GM06990 (cell line): ENCODE measurements around the gene MLLT1.
A peak's percentile ranks its signal among the peaks of the same experiment; 100 is the strongest.

Source experiments
- DNase-seq: peaks from one replicate; pipeline ENCODE4 v3.0.0-alpha.2; 2011; ENCODE audit not compliant: insufficient read length; ENCODE audit errors: extremely low read depth
- H3K27me3 ChIP-seq: replicated peaks from 2 replicates; pipeline ENCODE4 v1.6.0; 2011; ENCODE audit warnings: low read length; ENCODE audit not compliant: control insufficient read depth, insufficient read depth
- H3K36me3 ChIP-seq: 2 replicates; pipeline ENCODE4 v1.5.1; 2011; ENCODE audit warnings: low read length; ENCODE audit not compliant: control insufficient read depth, insufficient read depth
- H3K4me3 ChIP-seq: replicated peaks from 2 replicates; pipeline ENCODE4 v1.5.1; 2011; ENCODE audit warnings: low read depth, mild to moderate bottlenecking, control low read depth, low read length
- TF ChIP-seq, protein P1 (sequence below): IDR thresholded peaks from 2 replicates; pipeline ENCODE4 v1.5.1; 2011; ENCODE audit warnings: low read length, control low read depth, mild to moderate bottlenecking, inconsistent platforms; ENCODE audit not compliant: insufficient read depth, poor library complexity, severe bottlenecking

The MLLT1 gene

DNA sequence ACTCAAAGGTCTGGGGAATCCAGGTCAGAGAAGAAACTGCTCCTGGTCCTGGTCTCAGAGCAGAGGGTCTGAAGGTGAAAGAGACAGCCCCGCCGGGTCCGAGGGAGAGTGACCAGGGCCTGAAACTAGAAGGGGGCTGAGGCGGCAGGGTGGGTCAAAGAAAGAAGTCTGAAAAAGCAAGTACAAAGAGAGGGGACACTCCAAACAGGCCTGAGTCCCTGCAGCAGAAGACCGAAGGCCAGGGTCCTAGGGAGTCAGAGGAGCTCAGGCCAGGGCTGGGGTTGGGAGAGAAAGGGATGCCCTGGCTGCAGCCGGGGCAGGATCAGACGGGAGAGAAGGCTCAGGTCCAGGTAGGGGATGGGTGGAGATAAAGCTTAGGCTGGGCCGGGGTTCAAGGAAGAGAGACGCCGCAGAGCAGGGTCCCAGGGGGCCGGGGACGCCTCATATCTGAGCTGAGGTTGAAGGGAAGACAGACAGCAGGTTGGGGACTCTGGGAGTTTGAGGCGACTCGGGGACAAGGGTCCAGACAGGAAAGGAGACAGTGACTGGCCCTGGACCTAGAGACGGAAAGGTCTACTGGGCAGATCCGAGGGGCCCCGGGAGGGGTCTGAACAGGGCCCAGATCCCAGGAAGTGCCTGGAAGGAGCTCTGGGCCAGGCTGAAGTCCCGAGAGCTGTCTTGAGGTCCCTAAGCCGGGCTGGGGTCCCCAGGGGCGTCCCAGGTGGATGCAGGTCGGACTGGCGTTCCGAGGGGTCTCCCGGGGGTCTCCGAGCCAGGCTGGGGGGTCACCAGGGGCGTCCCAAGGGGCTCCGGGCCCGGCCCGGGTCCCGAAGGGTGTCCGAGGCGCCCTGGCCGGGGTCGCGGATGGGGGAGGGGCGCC, 795 bp downstream of the MLLT1 start:
- Histone ChIP-seq H3K36me3 (peaks cover 5% of the 10 kb centered on the region), H3K4me3 (peak overlapping the region; percentile 78), H3K27me3 (no peaks in the 10 kb centered on the region)
- DNase-seq = no peak
- TF ChIP-seq, protein P1, sequence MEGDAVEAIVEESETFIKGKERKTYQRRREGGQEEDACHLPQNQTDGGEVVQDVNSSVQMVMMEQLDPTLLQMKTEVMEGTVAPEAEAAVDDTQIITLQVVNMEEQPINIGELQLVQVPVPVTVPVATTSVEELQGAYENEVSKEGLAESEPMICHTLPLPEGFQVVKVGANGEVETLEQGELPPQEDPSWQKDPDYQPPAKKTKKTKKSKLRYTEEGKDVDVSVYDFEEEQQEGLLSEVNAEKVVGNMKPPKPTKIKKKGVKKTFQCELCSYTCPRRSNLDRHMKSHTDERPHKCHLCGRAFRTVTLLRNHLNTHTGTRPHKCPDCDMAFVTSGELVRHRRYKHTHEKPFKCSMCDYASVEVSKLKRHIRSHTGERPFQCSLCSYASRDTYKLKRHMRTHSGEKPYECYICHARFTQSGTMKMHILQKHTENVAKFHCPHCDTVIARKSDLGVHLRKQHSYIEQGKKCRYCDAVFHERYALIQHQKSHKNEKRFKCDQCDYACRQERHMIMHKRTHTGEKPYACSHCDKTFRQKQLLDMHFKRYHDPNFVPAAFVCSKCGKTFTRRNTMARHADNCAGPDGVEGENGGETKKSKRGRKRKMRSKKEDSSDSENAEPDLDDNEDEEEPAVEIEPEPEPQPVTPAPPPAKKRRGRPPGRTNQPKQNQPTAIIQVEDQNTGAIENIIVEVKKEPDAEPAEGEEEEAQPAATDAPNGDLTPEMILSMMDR = no peak

DNA sequence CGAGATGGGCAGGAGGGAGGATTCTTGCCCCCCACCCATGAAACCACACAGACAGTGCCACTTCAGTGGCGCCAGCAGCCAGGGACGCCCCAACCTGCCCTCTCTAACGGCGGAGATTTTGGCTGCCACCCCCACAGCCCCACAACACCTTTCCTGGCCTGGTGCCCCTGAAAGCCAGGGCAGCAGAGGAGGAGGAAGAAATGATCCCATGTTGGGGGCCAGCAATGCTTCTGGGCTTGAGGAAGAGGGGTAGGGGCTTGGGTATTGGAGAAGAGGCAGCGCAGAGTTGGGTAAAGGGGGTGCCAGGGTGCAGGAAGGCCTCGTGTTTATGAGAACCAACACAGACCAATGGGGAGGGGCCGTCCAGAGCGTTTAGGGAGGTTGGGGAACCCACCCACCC, 1.7 kb downstream of the MLLT1 start:
- no peak for DNase-seq
- TF ChIP-seq, protein P1 = no peak
- no peaks in the 10 kb centered on the region for H3K27me3 ChIP-seq
- peaks cover 5% of the 10 kb centered on the region for H3K36me3 ChIP-seq
- H3K4me3 ChIP-seq = no peak overlapping the region

DNA sequence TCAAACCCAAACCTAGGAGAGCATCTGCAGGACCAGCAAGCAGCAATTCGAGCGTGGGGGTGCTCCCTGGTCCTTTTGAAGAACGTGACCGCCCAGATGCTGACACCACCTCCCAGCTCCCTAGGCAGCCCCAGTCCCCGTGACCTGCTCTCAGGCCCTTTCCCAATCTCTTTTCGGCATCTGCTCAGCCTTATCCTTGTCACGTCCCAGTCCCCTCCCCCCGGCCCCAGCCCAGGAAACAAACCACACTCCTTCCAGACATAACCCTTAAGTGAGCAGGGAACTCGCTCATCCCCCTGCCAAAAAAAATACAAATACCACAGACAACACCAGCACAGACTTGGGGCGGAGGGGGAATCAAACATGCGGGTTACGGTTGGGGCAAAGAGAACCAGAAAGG, 3.3 kb downstream of the MLLT1 start:
- TF ChIP-seq, protein P1 = no peak
- Histone ChIP-seq H3K36me3 (peaks cover 5% of the 10 kb centered on the region), H3K27me3 (no peaks in the 10 kb centered on the region), H3K4me3 (no peak overlapping the region)
- DNase-seq = no peak

DNA sequence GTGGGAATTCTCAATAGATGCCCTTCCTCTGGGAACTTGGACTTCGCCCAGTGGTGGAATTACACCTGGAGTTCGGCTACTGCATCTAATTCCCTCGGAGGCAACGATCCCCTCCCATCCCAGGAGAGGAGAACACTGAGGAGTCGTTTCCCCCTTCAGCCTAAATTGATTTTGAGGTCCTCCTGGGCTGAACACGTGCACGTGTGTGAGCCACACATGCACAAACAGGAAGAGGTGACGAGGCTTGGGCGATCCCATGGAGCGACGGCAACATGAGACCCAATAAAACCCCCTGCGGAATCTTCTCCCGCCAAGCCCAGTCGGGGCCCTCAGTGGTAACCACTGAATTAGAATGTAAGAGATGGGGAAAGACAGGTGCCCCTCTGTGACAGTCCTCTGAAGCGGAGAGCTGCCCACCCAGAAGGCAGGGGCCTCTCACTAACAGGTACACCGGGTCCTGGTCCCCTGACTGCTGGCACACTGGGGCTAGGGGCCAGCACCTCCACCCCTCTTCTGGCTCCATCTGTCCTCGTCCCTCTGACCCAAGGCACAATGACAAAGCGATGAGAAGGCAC, 4.5 kb downstream of the MLLT1 start:
- Histone ChIP-seq H3K36me3 (peaks cover 9% of the 10 kb centered on the region), H3K4me3 (no peak overlapping the region), H3K27me3 (no peaks in the 10 kb centered on the region)
- DNase-seq = no peak
- TF ChIP-seq, protein P1 = no peak

DNA sequence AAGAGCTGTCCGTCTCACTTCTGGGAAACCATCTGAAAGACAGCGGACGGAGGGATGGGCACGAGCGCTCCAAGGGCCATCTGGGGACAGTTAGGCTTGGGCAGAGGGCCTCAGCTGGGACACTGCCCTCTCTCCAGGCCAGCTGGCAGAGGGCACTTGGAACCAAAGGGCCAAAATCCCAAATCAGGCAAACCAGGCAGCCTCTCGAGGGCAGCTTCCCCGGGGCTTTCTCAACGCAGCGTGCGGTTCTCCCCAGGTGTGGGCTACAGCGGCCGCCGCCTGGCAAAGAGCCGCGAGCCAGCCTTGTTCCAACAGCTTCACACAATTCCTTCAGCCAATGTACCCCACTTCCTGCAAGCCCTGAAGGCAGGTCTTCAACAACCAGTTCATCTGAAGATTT, 5.0 kb downstream of the MLLT1 start:
- Histone ChIP-seq H3K36me3 (peaks cover 13% of the 10 kb centered on the region), H3K4me3 (no peak overlapping the region), H3K27me3 (no peaks in the 10 kb centered on the region)
- TF ChIP-seq, protein P1 = no peak
- DNase-seq = no peak
